Measurements from ENCODE around the gene SECISBP2L.
A peak's percentile ranks its signal among the peaks of the same experiment; 100 is the strongest.

Gene SECISBP2L

GRCh38 chr15:49047456-49047855 is 1.2 kb upstream of the SECISBP2L start:
- TF ChIP-seq CTCF (IDR thresholded peaks at IDR 0.05), result no peak
- Histone ChIP-seq H3K4me1 (ENCODE audit: control insufficient read depth in 1 of 2, insufficient read depth in 1 of 2, low read depth in 1 of 2, low read length in 1 of 2) (peaks cover 22 to 23% of the 10 kb centered on the region in 2 experiments), H3K4me3 (ENCODE audit: low read depth in 1 of 2, low read length in 1 of 2) (no peak overlapping the region), H3K27ac (no peak overlapping the region), H3K9me3 (no peaks in the 10 kb centered on the region), H3K36me3 (no peaks in the 10 kb centered on the region), H3K27me3 (no peaks in the 10 kb centered on the region)

- H3K9me3 ChIP-seq, result no peaks in the 10 kb centered on the region
- H3K27ac ChIP-seq, result peak overlapping the region; percentile 81
- H3K36me3 ChIP-seq, result no peaks in the 10 kb centered on the region
- no peaks in the 10 kb centered on the region for H3K27me3 ChIP-seq
- peaks cover 22 to 23% of the 10 kb centered on the region in 2 experiments for H3K4me1 ChIP-seq (ENCODE audit: control insufficient read depth in 1 of 2, insufficient read depth in 1 of 2, low read depth in 1 of 2, low read length in 1 of 2)
- no peak for TF ChIP-seq CTCF (IDR thresholded peaks at IDR 0.05)
- H3K4me3 ChIP-seq (ENCODE audit: low read depth in 1 of 2, low read length in 1 of 2), result peak overlapping the region; percentile 81 to 82
Observed at GRCh38 chr15:49045751-49046219, 461 bp downstream of the SECISBP2L start.

- H3K4me3 ChIP-seq (ENCODE audit: low read depth in 1 of 2, low read length in 1 of 2), result peak overlapping the region; percentile 81 to 82
- no peaks in the 10 kb centered on the region for H3K36me3 ChIP-seq
- H3K27ac ChIP-seq, result peak overlapping the region; percentile 81
- peaks cover 22 to 23% of the 10 kb centered on the region in 2 experiments for H3K4me1 ChIP-seq (ENCODE audit: control insufficient read depth in 1 of 2, insufficient read depth in 1 of 2, low read depth in 1 of 2, low read length in 1 of 2)
- no peaks in the 10 kb centered on the region for H3K9me3 ChIP-seq
- no peak for TF ChIP-seq CTCF (IDR thresholded peaks at IDR 0.05)
- H3K27me3 ChIP-seq, result no peaks in the 10 kb centered on the region
Observed at GRCh38 chr15:49044766-49045606, 1.3 kb downstream of the SECISBP2L start.

DNA sequence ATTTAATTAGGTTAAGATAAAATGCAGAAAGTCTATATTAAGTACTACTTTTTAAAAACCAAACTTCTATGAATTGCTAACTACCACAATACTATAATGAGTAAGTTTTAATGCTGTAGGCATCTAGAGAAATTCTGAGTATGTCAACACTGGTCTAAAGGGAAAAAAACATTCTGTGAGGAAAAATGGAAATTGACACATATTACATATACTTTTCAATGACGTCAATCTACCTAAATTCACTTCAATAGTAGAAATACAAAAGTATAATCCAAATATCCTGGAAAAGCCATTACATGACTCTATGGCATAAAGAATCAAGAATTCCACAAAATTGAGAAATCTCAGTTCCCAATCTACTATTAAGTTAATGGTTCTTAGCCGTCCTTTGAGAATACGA is 2.2 kb downstream of the SECISBP2L start:
- no peaks in the 10 kb centered on the region for H3K9me3 ChIP-seq
- peaks cover 22 to 23% of the 10 kb centered on the region in 2 experiments for H3K4me1 ChIP-seq (ENCODE audit: control insufficient read depth in 1 of 2, insufficient read depth in 1 of 2, low read depth in 1 of 2, low read length in 1 of 2)
- no peak overlapping the region for H3K27ac ChIP-seq
- no peaks in the 10 kb centered on the region for H3K27me3 ChIP-seq
- H3K36me3 ChIP-seq, result no peaks in the 10 kb centered on the region
- H3K4me3 ChIP-seq (ENCODE audit: low read depth in 1 of 2, low read length in 1 of 2), result no peak overlapping the region
- TF ChIP-seq CTCF (IDR thresholded peaks at IDR 0.05), result no peak

DNA sequence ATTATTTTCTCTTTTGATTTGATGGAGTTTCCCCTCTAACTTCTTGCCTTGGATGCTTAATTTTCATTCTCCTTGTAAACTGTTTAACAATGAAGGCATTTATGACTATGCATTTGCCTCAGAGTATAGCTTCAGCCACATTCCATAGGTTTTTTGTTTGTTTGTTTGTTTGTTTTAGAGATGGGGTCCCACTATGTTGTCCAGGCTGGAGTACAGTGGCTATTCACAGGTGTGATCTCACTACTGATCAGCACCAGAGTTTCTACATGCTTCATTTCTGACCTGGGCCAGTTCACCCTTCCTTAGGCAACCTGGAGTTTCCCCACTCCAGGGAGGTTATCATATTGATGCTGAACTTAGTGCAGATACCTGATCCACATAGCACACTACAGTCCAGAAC is 4.1 kb downstream of the SECISBP2L start:
- Histone ChIP-seq H3K4me3 (ENCODE audit: low read depth in 1 of 2, low read length in 1 of 2) (no peak overlapping the region), H3K27ac (no peak overlapping the region), H3K27me3 (no peaks in the 10 kb centered on the region), H3K36me3 (no peaks in the 10 kb centered on the region), H3K4me1 (ENCODE audit: control insufficient read depth in 1 of 2, insufficient read depth in 1 of 2, low read depth in 1 of 2, low read length in 1 of 2) (peaks cover 22 to 23% of the 10 kb centered on the region in 2 experiments), H3K9me3 (no peaks in the 10 kb centered on the region)
- TF ChIP-seq CTCF (IDR thresholded peaks at IDR 0.05), result no peak
